ENCODE measurements around the gene TTLL9.

GRCh38 chr20:31861385-31862156 is 8.9 kb upstream of the TTLL9 start:
- TF ChIP-seq EP300 (IDR thresholded peaks at IDR 0.05) (no peak), POLR2A (IDR thresholded peaks at IDR 0.05) (no peak)

Data from stomach (tissue), 4 donors.